ENCODE results near the gene ART5. TPM values are rescaled to one million over a fixed set of nuclear protein-coding genes. Genes with fewer than 3 reads are reported as not detected.
"Not testable (repeated sequence)": the region's sequence is repeated elsewhere in the genome, so short reads cannot be mapped to it uniquely, and the experiment has no call there.

Gene ART5
- total RNA-seq, 4 donors from 2014 or later, result 0.63 to 0.65 TPM; not detected in 2

DNA sequence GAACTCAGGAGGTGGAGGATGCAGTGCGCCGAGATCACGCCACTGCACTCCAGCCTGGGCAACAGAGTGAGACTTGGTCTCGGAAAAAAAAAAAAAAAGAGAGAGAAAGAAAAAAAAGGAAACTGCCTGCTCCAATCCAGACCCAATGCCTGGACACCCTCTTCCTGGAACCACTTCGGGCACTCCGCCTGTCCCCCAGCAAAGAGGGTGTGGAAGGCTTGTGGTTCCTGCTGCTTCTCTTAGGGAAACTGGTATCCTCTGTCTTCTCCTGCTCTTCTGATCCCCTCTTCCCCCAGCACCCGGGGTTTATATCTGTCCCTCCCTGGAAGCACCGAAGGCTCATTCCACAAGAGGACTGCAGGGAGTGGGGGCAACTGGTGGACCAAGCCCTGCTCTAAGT is 16.5 kb upstream of the ART5 start:
- ATAC-seq (ENCODE audit: low FRiP score) (no peak), DNase-seq (ENCODE audit: low spot score) (no peak)
- TF ChIP-seq, protein P1, sequence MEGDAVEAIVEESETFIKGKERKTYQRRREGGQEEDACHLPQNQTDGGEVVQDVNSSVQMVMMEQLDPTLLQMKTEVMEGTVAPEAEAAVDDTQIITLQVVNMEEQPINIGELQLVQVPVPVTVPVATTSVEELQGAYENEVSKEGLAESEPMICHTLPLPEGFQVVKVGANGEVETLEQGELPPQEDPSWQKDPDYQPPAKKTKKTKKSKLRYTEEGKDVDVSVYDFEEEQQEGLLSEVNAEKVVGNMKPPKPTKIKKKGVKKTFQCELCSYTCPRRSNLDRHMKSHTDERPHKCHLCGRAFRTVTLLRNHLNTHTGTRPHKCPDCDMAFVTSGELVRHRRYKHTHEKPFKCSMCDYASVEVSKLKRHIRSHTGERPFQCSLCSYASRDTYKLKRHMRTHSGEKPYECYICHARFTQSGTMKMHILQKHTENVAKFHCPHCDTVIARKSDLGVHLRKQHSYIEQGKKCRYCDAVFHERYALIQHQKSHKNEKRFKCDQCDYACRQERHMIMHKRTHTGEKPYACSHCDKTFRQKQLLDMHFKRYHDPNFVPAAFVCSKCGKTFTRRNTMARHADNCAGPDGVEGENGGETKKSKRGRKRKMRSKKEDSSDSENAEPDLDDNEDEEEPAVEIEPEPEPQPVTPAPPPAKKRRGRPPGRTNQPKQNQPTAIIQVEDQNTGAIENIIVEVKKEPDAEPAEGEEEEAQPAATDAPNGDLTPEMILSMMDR (IDR thresholded peaks at IDR 0.05), result no peak

DNA sequence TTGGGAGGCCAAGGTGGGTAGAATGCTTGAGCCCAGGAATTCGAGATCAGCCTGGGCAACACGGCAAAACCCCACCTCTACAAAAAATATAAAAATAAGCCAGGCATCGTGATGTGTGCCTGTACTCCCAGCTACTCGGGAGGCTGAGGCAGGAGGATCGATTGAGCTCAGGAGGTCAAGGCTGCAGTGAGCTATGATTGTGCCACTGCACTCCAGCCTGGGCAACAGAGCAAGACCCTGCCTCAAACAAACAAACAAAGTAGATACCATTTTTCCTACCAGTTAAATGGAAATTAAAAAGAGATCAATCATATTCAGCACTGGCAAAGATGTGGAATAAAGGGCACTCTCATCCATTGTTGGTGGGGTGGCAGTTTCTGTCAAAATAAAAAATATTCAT is 15.5 kb upstream of the ART5 start:
- DNase-seq (ENCODE audit: low spot score); ATAC-seq (ENCODE audit: low FRiP score): not testable (repeated sequence)

DNA sequence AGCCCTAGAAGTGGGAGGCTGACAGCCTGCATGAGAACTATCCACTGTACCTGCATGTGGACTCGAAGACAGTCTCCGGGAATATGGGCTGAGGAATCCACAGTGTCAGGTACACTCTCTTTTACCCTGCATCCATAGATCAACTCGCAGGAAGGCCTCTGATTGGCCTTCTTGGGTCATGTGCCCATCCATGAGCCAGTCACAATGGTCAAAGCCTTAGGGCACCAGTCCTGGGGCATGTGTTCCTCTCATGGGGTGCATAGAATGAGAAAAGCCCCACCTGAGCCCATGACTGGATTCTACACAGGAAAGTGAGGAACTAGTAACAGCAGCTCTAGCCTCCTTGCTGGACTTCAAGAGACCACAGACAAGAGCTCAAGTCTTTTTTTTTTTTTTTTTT is 13.8 kb upstream of the ART5 start:
- DNase-seq (ENCODE audit: low spot score), result no peak
- TF ChIP-seq, protein P1 (IDR thresholded peaks at IDR 0.05), result no peak
- ATAC-seq (ENCODE audit: low FRiP score), result no peak

DNA sequence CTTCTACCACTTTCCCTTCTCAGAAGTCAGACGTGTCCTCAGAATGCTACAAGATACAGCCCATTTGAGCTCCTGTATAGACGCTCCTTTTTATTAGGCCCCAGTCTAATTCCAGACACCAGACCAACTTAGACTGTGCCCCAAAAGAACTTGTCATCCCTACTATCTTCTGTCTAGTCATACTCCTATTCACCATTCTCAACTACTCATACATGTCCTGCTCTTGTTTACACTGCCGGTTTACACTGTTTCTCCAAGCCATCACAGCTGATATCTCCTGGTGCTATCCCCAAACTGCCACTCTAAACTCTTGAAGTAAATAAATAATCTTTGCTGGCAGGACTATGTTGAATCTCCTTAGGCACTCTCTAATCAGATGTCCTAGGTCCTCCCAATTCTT is 10.7 kb upstream of the ART5 start:
- DNase-seq (ENCODE audit: low spot score); ATAC-seq (ENCODE audit: low FRiP score): not testable (repeated sequence)

DNA sequence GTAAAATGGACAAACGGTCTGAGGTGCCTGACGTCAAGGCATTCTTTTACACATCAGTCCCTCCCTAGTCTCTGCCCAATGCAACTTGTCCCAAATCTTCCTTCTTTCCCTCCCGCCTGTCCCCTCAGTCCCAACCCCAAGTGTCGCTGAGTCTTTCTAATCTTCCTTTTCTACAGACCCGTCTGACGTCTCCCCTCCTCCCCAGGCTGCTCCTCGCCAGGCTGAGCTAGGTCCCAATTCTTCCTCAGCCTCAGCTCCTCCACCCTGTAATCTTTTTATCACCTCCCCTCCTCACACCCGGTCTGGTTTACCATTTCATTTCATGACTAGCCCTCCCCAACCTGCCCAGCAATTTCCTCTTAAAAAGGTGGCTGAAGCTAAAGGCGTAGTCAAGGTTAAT is 7.6 kb upstream of the ART5 start:
- ATAC-seq (ENCODE audit: low FRiP score); DNase-seq (ENCODE audit: low spot score): not testable (repeated sequence)

DNA sequence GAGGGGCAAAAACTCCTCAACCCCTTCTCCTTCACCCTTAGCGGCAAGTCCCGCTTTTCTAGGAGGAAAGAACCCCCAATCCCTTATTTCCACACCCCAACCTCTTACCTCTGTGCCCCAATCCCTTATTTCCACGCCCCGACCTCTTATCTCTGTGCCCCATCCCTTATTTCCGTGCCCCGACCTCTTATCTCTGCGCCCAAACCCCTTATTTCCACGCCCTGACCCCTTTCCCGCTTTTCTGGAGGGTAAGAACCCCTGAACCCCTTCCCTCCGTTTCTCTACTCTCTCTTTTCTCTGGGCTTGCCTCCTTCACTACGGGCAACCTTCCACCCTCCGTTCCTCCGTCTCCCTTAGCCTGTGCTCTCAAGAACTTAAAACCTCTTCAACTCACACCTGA is 7.1 kb upstream of the ART5 start:
- ATAC-seq (ENCODE audit: low FRiP score); DNase-seq (ENCODE audit: low spot score): not testable (repeated sequence)

DNA sequence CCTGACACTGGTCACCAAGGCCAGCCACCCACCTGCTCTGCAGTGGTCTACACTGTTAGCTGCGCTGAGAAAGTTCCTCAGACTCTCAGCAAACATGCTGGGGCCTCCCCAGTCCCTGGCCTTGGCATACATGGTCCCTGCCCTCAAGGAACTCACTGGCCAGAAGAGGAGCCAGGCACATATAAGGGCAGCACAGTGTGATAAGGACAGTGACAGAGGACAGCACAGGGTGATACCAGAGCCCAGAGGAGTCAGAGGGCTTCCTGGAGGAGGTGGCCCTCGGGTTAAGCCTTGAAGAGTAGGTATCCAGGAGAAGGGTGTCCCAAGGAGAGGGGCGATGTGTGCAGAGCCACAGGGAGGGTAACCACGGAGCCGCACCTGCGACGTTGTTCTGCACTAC is 3.8 kb upstream of the ART5 start:
- TF ChIP-seq, protein P1 (IDR thresholded peaks at IDR 0.05), result no peak
- DNase-seq (ENCODE audit: low spot score) (no peak), ATAC-seq (ENCODE audit: low FRiP score) (no peak)

DNA sequence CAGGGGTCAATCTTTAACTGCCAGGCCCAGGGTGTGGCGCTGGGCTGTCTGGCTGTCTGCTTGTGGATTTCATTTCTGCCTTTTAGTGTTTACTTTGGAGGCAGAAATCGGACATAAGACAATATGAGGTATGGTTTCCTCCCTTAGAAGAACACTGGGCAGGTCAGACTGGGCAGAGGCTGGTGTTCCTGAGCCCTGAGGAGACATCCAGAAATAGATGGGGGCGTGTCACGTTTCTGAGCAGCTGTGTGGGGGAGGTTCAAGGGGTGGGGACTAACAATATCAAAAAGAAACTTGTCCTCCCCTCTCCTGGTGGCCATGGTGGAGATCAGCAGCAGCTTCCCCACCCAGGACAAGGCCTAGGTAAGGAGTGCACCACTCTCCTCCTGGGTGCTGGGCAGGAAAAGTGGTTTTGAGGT is 3.0 kb upstream of the ART5 start, which contains the start of gene ART1:
TSS of gene ART1 (plus strand) at position 312 of the 419 bp plus-strand sequence. CDS start 14,086 bp downstream, outside the sequence.
- ATAC-seq (ENCODE audit: low FRiP score), result no peak
- no peak for DNase-seq (ENCODE audit: low spot score)

DNA sequence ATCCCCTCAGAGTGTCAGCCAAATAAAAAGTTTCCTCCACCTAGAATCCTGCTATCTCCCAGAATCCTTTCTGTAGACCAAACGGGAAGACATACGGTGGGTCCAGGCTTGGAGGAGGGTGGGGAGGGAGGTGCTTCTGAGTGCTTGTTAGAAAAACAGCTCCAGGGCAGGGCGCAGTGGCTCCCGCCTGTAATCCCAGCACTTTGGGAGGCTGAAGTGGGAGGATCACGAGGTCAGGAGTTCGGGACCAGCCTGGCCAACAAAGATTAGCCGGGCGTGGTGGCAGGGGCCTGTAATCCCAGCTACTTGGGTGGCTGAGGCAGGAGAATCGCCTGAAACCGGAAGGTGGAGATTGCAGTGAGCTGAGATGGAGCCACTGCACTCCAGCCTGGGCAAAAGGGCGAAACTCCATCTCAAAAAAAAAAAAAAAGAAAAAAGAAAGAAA is 1.3 kb upstream of the ART5 start:
- ATAC-seq (ENCODE audit: low FRiP score); DNase-seq (ENCODE audit: low spot score): not testable (repeated sequence)

More for the DNA sequence above, 3.0 kb upstream of the ART5 start, which contains the start of gene ART1:
- TF ChIP-seq, protein P1 (IDR thresholded peaks at IDR 0.05), result no peak
